Progenitor cell of endocrine pancreas (in vitro differentiated cells): ENCODE data around the gene SCIMP. TPM values are rescaled to one million over a fixed set of nuclear protein-coding genes. Genes with fewer than 3 reads are reported as not detected.

Source experiments
- DNase-seq: peaks from one replicate; pipeline ENCODE4 v3.0.0; 2021; ENCODE audit warnings: low spot score; ENCODE audit not compliant: unreplicated experiment
- H3K27ac Mint-ChIP-seq: 2 replicates; pipeline ENCODE4 v1.8.0; 2021; ENCODE audit warnings: mild to moderate bottlenecking, moderate library complexity, mixed read lengths
- H3K27me3 Mint-ChIP-seq: 2 replicates; pipeline ENCODE4 v1.8.0; 2021; ENCODE audit warnings: mixed read lengths
- H3K36me3 Mint-ChIP-seq: 2 replicates; pipeline ENCODE4 v1.8.0; 2022; ENCODE audit warnings: mixed read lengths; ENCODE audit not compliant: insufficient read depth
- H3K4me1 Mint-ChIP-seq: 2 replicates; pipeline ENCODE4 v1.8.0; 2021; ENCODE audit warnings: low read depth, mixed read lengths
- H3K4me3 Mint-ChIP-seq: 2 replicates; pipeline ENCODE4 v1.8.0; 2021; ENCODE audit warnings: low read depth, mild to moderate bottlenecking, moderate library complexity, mixed read lengths
- H3K9me3 Mint-ChIP-seq: 2 replicates; pipeline ENCODE4 v1.8.0; 2021; ENCODE audit warnings: low read depth, mixed read lengths
- total RNA-seq: library from RNA; stranded (reverse); gene quantifications from 2 replicates; pipeline ENCODE4 v1.2.1, GENCODE V29; 2021
- TF ChIP-seq, protein P1 (sequence below): fragments of 200-600 bp; sonication (generic); IDR thresholded peaks from one replicate; pipeline ENCODE4 v1.5.0; 2021; ENCODE audit warnings: antibody characterized with exemption, mild to moderate bottlenecking; ENCODE audit not compliant: unreplicated experiment

The SCIMP gene
- total RNA-seq, 1 donor from 2014 or later = not detected

DNA sequence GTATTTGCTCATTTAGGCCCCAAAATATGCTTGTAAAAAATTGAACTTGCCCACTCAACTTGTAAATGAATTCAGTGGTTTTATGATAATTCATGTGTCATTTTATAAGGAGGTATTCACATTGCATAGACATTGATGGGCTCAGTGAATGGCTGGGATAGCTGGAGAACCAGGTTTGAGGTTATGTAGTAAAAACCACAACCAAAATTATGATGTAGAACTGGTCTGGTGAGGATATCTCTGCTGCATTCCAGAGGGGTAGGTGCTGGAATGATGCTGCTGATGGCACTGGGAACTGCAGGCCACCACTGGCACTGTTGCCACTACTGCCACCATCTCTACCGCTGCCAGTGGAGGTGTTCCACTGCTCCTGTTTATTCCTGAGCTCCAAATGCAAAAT lies 25.9 kb upstream of the SCIMP start:
- H3K36me3 Mint-ChIP-seq = no peaks in the 10 kb centered on the region
- no peak overlapping the region for H3K4me3 Mint-ChIP-seq
- no peaks in the 10 kb centered on the region for H3K27me3 Mint-ChIP-seq
- H3K27ac Mint-ChIP-seq = no peak overlapping the region
- no peaks in the 10 kb centered on the region for H3K9me3 Mint-ChIP-seq
- TF ChIP-seq, protein P1, sequence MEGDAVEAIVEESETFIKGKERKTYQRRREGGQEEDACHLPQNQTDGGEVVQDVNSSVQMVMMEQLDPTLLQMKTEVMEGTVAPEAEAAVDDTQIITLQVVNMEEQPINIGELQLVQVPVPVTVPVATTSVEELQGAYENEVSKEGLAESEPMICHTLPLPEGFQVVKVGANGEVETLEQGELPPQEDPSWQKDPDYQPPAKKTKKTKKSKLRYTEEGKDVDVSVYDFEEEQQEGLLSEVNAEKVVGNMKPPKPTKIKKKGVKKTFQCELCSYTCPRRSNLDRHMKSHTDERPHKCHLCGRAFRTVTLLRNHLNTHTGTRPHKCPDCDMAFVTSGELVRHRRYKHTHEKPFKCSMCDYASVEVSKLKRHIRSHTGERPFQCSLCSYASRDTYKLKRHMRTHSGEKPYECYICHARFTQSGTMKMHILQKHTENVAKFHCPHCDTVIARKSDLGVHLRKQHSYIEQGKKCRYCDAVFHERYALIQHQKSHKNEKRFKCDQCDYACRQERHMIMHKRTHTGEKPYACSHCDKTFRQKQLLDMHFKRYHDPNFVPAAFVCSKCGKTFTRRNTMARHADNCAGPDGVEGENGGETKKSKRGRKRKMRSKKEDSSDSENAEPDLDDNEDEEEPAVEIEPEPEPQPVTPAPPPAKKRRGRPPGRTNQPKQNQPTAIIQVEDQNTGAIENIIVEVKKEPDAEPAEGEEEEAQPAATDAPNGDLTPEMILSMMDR = no peak
- no peak for DNase-seq
- peaks cover 11% of the 10 kb centered on the region for H3K4me1 Mint-ChIP-seq

DNA sequence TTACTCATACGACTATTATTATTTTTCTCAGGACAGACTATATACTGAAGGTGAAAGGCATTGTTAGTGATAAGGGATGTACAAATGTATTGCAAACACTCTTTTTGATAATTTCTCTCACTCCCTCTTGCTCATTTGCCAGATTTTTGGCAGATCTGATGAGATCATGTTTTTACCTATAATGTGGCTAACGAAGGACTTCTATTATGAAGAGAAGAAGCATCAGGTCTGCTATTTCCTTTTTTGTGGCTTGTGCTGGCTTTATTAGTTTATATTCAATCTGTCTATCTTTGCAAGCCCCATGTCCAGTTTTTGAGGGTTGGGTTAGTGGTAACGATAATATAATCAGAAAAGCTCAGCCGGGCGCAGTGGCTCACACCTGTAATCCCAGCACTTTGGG lies 22.5 kb upstream of the SCIMP start:
- no peaks in the 10 kb centered on the region for H3K9me3 Mint-ChIP-seq
- peaks cover 4% of the 10 kb centered on the region for H3K4me1 Mint-ChIP-seq
- TF ChIP-seq, protein P1 = no peak
- H3K36me3 Mint-ChIP-seq = no peaks in the 10 kb centered on the region
- no peak overlapping the region for H3K27ac Mint-ChIP-seq
- no peak overlapping the region for H3K4me3 Mint-ChIP-seq
- no peaks in the 10 kb centered on the region for H3K27me3 Mint-ChIP-seq
- no peak for DNase-seq

DNA sequence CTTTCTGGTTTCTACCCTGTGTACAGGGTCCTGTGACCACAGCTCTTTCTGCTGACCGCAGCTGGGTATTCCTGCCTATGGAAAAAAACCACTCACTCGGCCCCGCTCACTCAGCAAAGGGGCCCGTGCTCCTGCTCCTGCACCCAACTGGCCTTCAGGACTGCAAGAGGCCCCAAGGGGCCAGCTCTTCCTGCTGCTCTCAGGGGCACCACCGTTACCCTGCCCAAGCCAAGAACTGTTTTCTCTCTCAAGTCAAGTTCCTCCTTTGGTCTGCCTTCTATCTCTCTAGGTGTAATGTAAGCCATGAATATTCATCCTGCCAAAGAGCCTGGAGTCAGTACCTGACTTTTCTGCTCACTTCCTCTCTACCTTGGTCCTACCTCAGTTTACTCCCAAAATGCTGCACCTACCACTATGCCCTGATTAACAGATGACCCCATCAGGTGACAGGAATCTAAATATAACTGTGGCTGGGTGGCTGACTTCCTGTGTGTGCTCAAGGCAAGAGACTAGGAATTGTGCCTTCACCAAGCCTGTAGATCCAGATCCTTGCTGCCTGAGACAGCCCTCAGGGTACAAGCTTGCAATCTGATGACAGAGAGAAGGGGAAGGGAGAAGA lies 20.4 kb upstream of the SCIMP start:
- H3K9me3 Mint-ChIP-seq = no peaks in the 10 kb centered on the region
- no peaks in the 10 kb centered on the region for H3K4me1 Mint-ChIP-seq
- H3K36me3 Mint-ChIP-seq = no peaks in the 10 kb centered on the region
- H3K27me3 Mint-ChIP-seq = no peaks in the 10 kb centered on the region
- no peak overlapping the region for H3K4me3 Mint-ChIP-seq
- H3K27ac Mint-ChIP-seq = no peak overlapping the region
- DNase-seq = no peak
- TF ChIP-seq, protein P1 = no peak

DNA sequence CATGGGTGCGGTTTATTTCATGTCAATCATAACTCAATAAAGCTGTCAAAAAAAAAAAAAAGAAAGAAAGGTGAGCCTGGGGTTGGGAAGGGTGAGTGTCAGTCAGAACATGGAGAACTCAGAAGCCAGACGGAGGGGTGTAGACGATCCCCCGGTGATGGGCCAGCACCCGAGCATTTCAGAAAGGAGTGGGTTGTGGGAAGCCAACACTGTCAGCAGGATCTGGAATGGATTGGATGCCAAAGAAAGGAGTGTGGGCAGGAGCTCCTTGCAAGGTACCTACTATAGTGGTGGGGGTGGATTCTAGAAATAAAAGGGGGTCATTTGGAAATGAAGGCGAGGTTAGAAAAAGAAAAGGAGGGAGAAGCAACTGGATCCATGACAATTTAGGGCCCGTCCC lies 19.8 kb upstream of the SCIMP start:
- H3K4me1 Mint-ChIP-seq = peaks cover 1% of the 10 kb centered on the region
- TF ChIP-seq, protein P1 = no peak
- H3K4me3 Mint-ChIP-seq = no peak overlapping the region
- DNase-seq = no peak
- no peaks in the 10 kb centered on the region for H3K36me3 Mint-ChIP-seq
- no peaks in the 10 kb centered on the region for H3K9me3 Mint-ChIP-seq
- no peak overlapping the region for H3K27ac Mint-ChIP-seq
- no peaks in the 10 kb centered on the region for H3K27me3 Mint-ChIP-seq

DNA sequence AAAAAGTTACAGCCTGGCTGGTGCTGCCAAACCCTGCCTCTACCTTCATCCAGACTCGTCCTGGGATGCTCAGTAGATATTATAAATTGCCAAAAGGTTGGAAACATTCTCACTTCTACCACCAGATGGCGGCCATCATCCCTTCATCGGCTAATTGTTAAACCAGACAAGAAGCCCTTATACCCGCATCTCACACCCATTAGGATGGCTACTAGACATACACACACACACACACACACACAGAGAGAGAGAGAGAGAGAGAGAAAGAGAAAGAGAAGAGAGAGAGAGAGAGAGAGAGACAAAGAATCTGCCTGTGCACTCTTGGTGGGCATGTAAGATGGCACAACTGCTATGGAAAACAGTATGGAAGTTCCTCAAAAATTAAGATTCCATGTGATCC lies 15.0 kb upstream of the SCIMP start:
- no peaks in the 10 kb centered on the region for H3K9me3 Mint-ChIP-seq
- no peak overlapping the region for H3K4me3 Mint-ChIP-seq
- peaks cover 6% of the 10 kb centered on the region for H3K4me1 Mint-ChIP-seq
- no peaks in the 10 kb centered on the region for H3K27me3 Mint-ChIP-seq
- H3K27ac Mint-ChIP-seq = no peak overlapping the region
- H3K36me3 Mint-ChIP-seq = no peaks in the 10 kb centered on the region
- TF ChIP-seq, protein P1 = peak; percentile 65
- DNase-seq = peak; percentile 39
